Measurements from ENCODE around the gene FCER2. TPM values are rescaled to one million over a fixed set of nuclear protein-coding genes. Genes with fewer than 3 reads are reported as not detected.
A peak's percentile ranks its signal among the peaks of the same experiment; 100 is the strongest.

FCER2 gene
- total and polyA plus RNA-seq, 11 donors, result 0.06 to 1.5 (median 0.23) TPM; not detected in 6

DNA sequence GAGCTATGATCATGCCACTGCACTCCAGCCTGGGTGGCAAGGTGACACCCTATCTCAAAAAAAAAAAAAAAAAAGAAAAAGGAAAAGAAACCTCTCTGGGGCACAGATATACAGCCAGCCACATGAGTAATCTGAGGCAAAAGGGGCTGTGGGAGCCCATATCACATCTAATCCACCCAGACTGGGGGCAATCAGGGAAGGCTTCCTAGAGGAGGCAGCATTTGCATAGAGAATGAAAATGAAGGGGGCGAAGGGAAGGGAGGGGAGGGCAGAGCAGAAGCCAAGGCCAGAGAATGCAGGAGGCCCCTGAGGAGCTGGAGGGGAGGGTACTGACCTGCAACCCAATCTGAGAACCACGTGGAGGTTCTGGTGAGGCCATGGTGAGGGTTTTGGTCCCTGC, 51.8 kb downstream of the FCER2 start:
- peaks cover 0 to 15% (median 0%) of the 10 kb centered on the region in 9 donors for H3K27me3 ChIP-seq
- intact Hi-C loops (cut with DNase I), result loop anchor here in 7 of 10 donors (5.0 to 10.0 kb wide), 6 partner anchors 145 to 602 kb away; partner anchors contain the start of gene MAP2K7 (in 1 of the 7)
- ATAC-seq (no peak), DNase-seq (no peak)
- H3K9me3 ChIP-seq, result no peaks in the 10 kb centered on the region
- peaks cover 0 to 11% (median 0%) of the 10 kb centered on the region in 9 donors for H3K36me3 ChIP-seq
- no peak overlapping the region for H3K27ac ChIP-seq
- H3K4me1 ChIP-seq, result peaks cover 0 to 11% (median 0%) of the 10 kb centered on the region in 12 donors
- WGBS, 4 donors, result 27 to 57% (median 37%) methylated on average over 2 of the region's 2 CpGs
- no peak for TF ChIP-seq POLR2A (IDR thresholded peaks at IDR 0.05)
- TF ChIP-seq, protein P1, sequence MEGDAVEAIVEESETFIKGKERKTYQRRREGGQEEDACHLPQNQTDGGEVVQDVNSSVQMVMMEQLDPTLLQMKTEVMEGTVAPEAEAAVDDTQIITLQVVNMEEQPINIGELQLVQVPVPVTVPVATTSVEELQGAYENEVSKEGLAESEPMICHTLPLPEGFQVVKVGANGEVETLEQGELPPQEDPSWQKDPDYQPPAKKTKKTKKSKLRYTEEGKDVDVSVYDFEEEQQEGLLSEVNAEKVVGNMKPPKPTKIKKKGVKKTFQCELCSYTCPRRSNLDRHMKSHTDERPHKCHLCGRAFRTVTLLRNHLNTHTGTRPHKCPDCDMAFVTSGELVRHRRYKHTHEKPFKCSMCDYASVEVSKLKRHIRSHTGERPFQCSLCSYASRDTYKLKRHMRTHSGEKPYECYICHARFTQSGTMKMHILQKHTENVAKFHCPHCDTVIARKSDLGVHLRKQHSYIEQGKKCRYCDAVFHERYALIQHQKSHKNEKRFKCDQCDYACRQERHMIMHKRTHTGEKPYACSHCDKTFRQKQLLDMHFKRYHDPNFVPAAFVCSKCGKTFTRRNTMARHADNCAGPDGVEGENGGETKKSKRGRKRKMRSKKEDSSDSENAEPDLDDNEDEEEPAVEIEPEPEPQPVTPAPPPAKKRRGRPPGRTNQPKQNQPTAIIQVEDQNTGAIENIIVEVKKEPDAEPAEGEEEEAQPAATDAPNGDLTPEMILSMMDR (IDR thresholded peaks at IDR 0.05), result no peak
- no peak overlapping the region for H3K4me3 ChIP-seq

DNA sequence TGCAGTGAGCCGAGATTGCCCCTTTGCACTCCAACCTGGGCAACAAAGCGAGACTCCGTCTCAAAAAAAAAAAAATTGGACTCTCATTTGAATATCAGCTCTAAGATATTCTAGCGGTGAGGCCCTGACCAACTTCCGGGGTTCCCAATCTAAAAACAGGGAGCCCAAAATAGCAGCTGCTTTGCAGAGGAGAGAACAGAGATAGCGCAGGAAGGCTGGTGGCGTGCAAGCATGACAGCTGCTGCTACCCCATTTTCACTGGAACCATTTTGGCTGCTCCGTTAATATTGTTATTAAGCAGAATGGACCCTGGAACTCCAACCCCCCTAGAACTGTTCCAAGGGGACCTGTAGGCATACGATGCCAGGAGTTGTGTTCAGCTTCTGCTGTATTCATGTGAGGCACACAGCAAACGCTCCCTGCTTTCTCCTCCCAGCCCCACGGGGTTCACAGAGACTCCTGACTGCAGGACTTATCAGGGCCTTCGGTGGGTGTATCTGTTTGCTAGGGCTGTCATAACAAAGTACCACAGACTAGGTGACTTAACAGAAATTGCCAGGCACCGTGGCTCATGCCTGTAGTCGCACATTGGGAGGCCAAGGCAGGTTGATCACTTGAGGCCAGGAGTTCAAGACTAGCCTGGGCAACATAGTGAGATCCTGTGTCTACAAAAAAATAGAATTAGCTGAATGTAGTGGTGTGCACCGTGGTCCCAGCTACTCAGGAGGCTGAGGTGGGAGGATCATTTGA, 53.5 kb downstream of the FCER2 start:
- peaks cover 0 to 11% (median 0%) of the 10 kb centered on the region in 9 donors for H3K36me3 ChIP-seq
- DNase-seq, result no peak
- 61 to 65% (median 63%) methylated on average over 14 to 15 of the region's 15 CpGs for WGBS, 4 donors
- no peaks in the 10 kb centered on the region for H3K9me3 ChIP-seq
- peak in 2 of 4 donors; percentile 32 to 41 for ATAC-seq
- peaks cover 0 to 19% (median 0%) of the 10 kb centered on the region in 12 donors for H3K4me1 ChIP-seq
- TF ChIP-seq, protein P1 (IDR thresholded peaks at IDR 0.05), result no peak
- TF ChIP-seq POLR2A (IDR thresholded peaks at IDR 0.05), result no peak
- no peak overlapping the region for H3K27ac ChIP-seq
- peaks cover 0 to 15% (median 0%) of the 10 kb centered on the region in 9 donors for H3K27me3 ChIP-seq
- no peak overlapping the region for H3K4me3 ChIP-seq
- intact Hi-C loops (cut with DNase I), result no loop called here

DNA sequence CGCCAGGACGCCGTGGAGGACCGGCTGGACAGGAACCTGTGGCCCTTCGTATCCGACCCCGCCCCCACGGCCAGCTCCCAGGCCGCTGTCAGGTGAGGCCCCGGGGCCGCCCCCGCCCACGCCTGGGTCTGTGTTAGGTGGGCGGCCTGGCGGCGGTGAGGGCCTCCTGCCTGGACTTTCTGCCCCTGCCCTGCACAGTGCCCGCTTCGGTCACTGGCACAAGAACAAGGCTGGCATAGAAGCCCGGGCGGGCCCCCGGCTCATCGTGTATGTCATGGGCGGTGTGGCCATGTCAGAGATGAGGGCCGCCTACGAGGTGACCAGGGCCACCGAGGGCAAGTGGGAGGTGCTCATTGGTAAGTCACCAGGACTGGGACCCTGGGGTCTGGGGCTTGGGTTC, 54.8 kb downstream of the FCER2 start:
- Histone ChIP-seq H3K9me3 (no peaks in the 10 kb centered on the region), H3K4me3 (no peak overlapping the region), H3K27ac (no peak overlapping the region), H3K36me3 (peaks cover 0 to 11% (median 0%) of the 10 kb centered on the region in 9 donors), H3K27me3 (peaks cover 0 to 15% (median 0%) of the 10 kb centered on the region in 9 donors), H3K4me1 (peaks cover 0 to 15% (median 0%) of the 10 kb centered on the region in 12 donors)
- no peak for TF ChIP-seq POLR2A (IDR thresholded peaks at IDR 0.05)
- TF ChIP-seq, protein P1 (IDR thresholded peaks at IDR 0.05), result no peak
- intact Hi-C loops (cut with DNase I), result no loop called here
- 89 to 95% (median 91%) methylated on average over 16 to 26 of the region's 26 CpGs for WGBS, 4 donors
- ATAC-seq (no peak), DNase-seq (no peak)

DNA sequence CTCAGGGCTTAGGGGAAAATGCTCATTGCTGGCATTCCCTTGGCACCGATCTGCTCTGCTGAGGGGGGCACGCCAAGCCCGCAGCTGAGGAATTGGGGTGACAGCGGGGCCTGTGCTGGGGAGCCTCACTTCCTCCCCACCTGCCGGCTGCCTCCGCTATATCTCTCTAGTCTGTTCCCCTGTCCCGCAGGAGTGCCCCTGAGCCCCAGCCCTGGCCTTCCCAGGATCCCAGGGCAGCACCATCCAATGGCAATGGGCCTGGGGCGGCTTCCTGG, 55.6 kb downstream of the FCER2 start:
- Histone ChIP-seq H3K27me3 (peaks cover 0 to 15% (median 0%) of the 10 kb centered on the region in 9 donors), H3K27ac (no peak overlapping the region), H3K4me3 (no peak overlapping the region), H3K36me3 (peaks cover 0 to 11% (median 0%) of the 10 kb centered on the region in 9 donors), H3K4me1 (peaks cover 0 to 14% (median 0%) of the 10 kb centered on the region in 12 donors), H3K9me3 (no peaks in the 10 kb centered on the region)
- intact Hi-C loops (cut with DNase I), result no loop called here
- 75 to 100% (median 81%) methylated on average over 3 to 8 of the region's 8 CpGs for WGBS, 4 donors
- ATAC-seq (no peak), DNase-seq (no peak)
- TF ChIP-seq POLR2A (IDR thresholded peaks at IDR 0.05), result no peak
- TF ChIP-seq, protein P1 (IDR thresholded peaks at IDR 0.05), result no peak

Measured in heart left ventricle (tissue), 16 donors.